Inflammatory macrophage (primary cell): ENCODE data around the gene ADISSP.
A peak's percentile ranks its signal among the peaks of the same experiment; 100 is the strongest.

ENCODE experiments used
- DNase-seq, 2 donors: peaks; one replicate each; pipeline ENCODE4 v3.0.0-alpha.2; 2020 to 2022

ADISSP gene

GRCh38 chr20:3753501-3754275 lies 13.9 kb downstream of the ADISSP start:
- DNase-seq, result no peak

DNA sequence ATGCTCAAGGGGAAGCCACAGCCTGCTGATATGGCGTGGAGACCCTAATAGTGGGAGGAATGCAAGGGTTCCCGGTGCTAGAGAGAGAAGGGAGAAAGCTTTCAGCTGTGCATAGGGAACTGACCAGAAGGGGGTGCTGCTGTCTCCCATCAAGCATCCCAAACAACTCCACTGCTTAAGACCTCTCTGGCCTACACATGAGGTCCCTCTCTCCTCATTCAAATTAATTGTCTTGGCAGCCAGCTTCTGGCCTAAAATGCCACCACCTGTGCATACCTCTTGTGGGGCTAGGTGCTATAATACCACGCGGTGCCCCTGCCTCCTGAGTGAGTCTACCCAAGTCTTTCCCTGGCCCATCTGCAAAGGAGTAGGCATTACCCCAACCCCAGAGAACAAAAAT lies 14.5 kb downstream of the ADISSP start:
- peak; percentile 74 to 79 for DNase-seq

- no peak for DNase-seq
Measured at GRCh38 chr20:3752386-3752759, 15.2 kb downstream of the ADISSP start.

DNA sequence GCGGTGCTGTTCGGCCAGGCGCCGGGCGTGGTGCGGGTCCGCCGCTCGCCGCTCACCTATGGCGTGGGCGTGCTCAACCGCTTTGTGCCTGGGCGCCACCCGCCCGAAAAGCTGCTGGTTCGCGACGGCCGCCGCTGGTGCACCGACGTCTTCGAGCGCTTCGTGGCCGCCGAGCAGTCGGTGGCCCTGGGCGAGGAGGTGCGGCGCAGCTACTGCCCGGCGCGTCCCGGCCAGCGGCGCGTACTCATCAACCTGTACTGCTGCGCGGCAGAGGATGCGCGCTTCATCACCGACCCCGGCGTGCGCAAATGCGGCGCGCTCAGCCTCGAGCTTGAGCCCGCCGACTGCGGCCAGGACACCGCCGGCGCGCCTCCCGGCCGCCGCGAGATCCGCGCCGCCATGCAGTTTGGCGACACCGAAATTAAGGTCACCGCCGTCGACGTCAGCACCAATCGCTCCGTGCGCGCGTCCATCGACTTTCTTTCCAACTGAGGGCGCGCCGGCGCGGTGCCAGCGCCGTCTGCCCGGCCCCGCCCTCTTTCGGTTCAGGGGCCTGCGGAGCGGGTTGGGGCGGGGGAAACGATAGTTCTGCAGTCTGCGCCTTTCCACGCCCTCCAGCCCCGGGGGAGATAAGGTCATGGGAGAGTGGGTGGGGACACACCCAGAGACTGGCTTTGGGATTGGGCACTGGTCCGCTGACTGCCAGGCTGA lies 15.7 kb downstream of the ADISSP start:
- peak; percentile 78 to 83 for DNase-seq

DNA sequence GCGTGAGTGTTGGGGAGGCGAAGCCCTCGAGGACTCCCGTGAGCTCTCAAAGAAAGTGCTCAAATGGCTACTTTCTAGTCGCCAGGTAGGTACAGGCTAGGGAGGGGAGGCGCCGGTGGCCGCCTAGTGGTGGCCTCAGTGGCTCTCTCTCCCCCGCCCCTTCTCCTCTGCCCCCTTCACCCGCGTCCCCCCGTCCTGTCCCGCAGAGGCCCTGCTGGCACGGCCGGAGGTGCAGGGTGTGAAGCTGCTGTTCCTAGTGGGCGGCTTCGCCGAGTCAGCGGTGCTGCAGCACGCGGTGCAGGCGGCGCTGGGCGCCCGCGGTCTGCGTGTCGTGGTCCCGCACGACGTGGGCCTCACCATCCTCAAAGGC lies 16.3 kb downstream of the ADISSP start:
- no peak for DNase-seq

DNA sequence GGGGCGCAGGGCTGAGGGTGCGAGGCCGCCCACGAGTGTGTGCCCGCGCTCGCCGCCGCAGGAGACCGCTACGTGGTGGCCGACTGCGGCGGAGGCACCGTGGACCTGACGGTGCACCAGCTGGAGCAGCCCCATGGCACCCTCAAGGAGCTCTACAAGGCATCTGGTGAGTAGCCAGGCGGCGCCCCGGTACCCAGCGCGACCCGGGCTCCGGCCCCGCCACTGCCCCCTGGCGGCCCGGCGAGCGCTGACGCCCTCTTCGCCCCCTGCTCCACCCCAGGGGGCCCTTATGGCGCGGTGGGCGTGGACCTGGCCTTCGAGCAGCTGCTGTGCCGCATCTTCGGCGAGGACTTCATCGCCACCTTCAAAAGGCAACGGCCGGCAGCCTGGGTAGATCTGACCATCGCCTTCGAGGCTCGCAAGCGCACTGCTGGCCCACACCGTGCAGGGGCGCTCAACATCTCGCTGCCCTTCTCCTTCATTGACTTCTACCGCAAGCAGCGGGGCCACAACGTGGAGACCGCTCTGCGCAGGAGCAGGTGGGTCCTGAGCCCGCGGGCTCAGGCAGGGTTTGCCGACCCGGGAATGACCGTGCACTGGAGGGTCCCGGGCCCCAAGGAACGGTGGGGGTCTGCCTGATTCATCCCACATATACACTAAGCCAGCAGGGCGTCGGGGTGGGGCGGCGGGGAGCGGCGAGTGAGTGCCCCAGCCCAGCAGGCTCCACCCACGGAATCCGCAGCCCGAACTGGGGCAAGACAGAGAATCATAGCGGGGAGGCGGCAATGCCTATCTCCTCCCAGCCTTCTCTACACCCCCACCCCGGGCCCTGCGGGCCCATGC lies 17.6 kb downstream of the ADISSP start:
- peak; percentile 21 to 24 for DNase-seq

DNA sequence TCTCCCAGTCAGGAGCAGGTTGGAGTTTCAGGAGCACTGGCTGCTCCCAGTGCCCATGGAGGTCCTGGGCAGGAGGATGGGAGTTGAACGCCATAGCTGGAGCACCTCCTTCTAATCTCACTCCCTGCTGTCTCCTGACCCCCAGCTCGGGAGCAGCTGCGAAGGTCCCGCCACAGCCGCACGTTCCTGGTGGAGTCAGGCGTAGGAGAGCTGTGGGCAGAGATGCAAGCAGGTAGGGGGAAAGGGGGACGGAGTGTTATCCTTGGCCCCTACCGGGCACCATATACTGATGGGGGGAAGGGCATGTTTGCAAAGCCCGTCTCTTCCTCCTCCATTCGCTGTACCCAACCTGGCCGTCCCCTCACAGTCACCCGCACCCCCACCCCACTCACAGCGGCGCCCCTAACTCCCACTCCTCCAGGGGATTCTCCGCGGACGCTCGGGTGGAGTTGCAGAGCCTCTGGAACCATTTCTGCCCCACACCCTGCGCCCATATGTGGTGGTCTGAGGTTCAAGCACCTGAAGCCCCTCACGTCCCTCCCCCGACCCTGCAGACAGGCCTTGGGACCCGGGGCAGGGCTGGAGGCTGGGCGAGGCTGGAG lies 18.4 kb downstream of the ADISSP start:
- no peak for DNase-seq

DNA sequence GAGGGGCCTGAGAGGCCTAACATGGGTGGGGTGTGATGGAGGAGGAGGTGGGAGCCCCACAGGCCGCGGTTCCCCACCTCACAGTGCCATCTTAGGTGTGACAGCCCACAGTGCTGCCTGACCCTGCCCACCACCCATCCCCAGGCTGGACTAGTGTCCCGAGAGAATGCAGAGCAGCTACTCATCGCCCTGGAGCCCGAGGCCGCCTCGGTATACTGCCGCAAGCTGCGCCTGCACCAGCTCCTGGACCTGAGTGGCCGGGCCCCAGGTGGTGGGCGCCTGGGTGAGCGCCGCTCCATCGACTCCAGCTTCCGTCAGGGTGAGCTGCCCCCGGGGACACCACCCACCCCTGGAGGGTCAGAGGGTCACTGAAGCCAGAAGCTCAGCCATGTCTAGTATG lies 19.5 kb downstream of the ADISSP start:
- DNase-seq, result no peak

DNA sequence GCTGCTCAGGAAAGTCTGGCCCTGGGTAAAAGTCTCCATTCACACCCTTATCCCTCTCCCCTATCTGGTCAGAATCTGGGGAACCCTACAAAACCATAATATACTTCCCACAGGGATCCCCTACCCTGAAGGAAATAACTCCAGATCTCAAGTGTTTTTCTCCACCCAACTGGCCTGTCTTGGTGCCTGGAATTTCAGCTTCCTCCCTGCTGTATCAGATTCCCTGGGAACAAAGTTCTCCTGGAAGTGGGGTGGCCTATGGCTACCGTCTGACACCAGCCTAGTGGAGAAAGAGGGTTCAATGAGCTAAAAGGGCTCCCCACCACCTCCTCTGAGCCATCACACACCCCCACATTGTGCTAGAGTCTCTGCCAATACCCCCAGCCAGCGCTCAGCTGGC lies 20.1 kb downstream of the ADISSP start:
- no peak for DNase-seq

GRCh38 chr20:3745686-3746173 lies 21.8 kb downstream of the ADISSP start:
- no peak for DNase-seq

- DNase-seq, result peak; percentile 75 to 83
Measured at GRCh38 chr20:3744806-3745685, 22.5 kb downstream of the ADISSP start.

GRCh38 chr20:3744037-3744436 lies 23.5 kb downstream of the ADISSP start:
- DNase-seq, result no peak

- no peak for DNase-seq
Measured at GRCh38 chr20:3743251-3743650, 24.3 kb downstream of the ADISSP start.

DNA sequence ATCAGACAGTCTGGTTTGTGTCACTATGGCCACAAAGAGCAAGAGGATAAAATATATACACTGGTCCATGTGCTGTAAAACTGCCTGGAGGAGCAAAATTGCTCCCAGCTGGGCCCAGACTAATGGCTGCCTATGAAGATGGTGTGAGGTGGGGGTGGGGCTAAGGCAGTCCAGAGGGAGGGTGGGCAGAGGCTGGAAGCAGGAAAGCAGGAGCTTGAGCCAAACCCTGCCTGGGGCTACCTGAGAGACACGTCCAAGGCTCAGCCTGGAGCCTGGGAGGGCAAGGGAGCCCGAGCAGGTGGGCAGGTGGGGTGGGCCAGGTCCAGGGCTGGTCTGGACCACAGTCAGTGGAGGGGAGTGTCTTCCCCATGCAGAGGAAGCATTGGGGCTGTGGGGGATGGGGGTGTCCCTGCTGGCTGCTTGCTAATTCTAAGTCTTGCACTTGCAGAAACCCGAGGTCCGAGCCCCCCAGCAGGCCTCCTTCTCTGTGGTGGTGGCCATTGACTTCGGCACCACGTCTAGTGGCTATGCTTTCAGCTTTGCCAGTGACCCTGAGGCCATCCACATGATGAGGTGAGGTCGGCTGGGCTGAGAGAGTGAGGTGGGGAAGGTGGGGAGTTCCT lies 25.6 kb downstream of the ADISSP start:
- DNase-seq, result no peak

- no peak for DNase-seq
Measured at GRCh38 chr20:3740615-3741301, 26.8 kb downstream of the ADISSP start.

- no peak for DNase-seq
Measured at GRCh38 chr20:3739926-3740451, 27.6 kb downstream of the ADISSP start.

GRCh38 chr20:3739054-3739925 lies 28.3 kb downstream of the ADISSP start:
- no peak for DNase-seq

DNA sequence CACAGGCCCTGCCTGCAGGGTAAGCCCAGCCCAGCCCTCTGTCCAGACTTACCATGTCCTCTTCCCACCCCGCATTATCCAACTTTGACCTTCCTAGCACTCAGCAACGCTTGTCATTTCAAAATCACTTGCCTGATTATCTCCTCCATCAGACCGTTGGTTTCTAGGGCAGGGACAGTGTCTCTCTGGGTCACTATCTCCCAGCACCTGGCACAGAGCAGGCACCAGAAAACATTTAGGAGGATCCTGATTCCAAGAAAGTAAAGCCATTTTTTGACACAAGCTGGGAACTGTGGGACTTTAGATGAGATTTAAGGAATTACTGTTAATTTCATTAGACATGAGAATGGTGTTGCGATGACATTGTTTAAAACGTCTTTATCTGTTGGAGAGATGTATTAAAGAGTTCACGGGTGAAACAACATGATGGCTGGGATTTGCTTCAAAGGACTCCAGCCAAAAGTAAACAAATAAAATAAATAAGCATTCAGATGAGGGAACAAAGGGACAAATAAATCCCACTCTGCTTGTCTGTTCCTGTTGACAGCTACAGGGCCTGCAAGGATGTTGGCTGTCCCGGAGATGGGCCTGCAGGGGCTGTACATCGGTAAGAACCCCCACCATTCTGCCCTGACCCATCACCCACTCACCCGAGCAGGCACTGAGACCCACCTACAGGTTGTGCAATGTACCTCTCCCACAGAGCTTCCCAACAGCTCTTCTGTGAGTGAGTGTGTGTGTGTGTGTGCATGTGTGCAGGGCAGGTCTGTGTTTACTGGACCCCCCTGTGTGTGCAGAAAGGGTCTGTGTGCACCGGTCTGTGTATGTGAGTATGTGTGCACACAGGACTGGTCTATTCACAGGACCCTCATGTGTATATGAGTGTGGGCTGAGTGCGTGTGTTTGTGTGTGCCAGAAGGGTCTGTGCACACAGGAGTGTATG lies 29.2 kb downstream of the ADISSP start:
- DNase-seq, result no peak
